GM12873 (cell line): ENCODE measurements around the gene EPN2.

Experiments
- TF ChIP-seq, protein P1 (sequence below): IDR thresholded peaks from 2 replicates; pipeline ENCODE4 v1.5.1; 2012; ENCODE audit warnings: low read depth, mild to moderate bottlenecking, moderate library complexity, low read length, control low read depth; ENCODE audit not compliant: insufficient read depth; ENCODE audit errors: missing control alignments

The EPN2 gene

GRCh38 chr17:19270704-19271611, 33.8 kb downstream of the EPN2 start:
- TF ChIP-seq, protein P1, sequence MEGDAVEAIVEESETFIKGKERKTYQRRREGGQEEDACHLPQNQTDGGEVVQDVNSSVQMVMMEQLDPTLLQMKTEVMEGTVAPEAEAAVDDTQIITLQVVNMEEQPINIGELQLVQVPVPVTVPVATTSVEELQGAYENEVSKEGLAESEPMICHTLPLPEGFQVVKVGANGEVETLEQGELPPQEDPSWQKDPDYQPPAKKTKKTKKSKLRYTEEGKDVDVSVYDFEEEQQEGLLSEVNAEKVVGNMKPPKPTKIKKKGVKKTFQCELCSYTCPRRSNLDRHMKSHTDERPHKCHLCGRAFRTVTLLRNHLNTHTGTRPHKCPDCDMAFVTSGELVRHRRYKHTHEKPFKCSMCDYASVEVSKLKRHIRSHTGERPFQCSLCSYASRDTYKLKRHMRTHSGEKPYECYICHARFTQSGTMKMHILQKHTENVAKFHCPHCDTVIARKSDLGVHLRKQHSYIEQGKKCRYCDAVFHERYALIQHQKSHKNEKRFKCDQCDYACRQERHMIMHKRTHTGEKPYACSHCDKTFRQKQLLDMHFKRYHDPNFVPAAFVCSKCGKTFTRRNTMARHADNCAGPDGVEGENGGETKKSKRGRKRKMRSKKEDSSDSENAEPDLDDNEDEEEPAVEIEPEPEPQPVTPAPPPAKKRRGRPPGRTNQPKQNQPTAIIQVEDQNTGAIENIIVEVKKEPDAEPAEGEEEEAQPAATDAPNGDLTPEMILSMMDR, result peak; percentile 34

GRCh38 chr17:19271780-19272357, 34.7 kb downstream of the EPN2 start:
- TF ChIP-seq, protein P1, result no peak

GRCh38 chr17:19273731-19274130, 36.6 kb downstream of the EPN2 start:
- TF ChIP-seq, protein P1, result no peak

DNA sequence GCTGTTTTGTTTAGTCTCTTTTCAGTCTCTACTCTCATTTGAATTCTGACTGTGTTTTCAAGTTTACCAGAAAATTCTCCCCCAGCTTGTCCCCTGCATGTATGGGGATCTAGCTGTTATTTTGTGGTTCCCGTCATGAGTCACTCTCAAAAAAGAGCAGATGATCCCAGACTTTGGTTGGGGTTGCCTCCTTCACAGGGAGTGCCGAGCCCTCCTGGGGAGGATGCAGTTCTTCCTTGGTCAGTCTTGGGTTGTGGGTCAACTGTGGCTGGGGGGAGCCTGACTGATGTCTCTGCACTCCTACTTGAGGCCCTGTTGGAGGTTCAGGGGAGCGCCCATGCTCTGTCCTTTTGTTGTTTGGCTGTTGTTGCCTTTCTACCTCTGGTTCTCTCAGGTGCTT, 37.7 kb downstream of the EPN2 start:
- TF ChIP-seq, protein P1, result no peak

- TF ChIP-seq, protein P1, result no peak
These were observed 38.4 kb downstream of the EPN2 start for GRCh38 chr17:19275457-19276127.

- TF ChIP-seq, protein P1, result no peak
These were observed 41.6 kb downstream of the EPN2 start for GRCh38 chr17:19278729-19279128.

- TF ChIP-seq, protein P1, result no peak
These were observed 44.0 kb downstream of the EPN2 start for GRCh38 chr17:19281161-19281560.
